ENCODE results near the gene ATXN10.

DNA sequence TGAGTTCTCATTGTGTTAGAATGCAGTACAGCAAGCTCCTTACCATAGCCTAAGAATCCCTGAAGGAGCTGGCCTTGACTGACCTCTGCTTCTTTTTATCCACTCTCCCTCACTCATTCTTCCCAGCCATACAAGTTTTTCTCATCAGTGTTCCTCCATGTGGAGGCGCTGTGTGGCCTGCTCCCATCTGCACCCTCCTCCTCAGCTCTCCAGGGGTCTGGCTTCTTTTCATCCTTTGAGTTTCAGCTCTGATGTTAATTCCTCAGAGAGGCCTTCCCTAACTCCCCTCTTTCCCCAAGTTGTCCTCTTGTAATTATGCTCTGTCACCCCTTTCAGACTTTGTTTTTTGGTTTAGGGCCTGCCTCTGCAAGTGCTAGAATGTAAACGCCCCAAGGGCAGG, 160.5 kb downstream of the ATXN10 start:
- TF ChIP-seq, protein P1, sequence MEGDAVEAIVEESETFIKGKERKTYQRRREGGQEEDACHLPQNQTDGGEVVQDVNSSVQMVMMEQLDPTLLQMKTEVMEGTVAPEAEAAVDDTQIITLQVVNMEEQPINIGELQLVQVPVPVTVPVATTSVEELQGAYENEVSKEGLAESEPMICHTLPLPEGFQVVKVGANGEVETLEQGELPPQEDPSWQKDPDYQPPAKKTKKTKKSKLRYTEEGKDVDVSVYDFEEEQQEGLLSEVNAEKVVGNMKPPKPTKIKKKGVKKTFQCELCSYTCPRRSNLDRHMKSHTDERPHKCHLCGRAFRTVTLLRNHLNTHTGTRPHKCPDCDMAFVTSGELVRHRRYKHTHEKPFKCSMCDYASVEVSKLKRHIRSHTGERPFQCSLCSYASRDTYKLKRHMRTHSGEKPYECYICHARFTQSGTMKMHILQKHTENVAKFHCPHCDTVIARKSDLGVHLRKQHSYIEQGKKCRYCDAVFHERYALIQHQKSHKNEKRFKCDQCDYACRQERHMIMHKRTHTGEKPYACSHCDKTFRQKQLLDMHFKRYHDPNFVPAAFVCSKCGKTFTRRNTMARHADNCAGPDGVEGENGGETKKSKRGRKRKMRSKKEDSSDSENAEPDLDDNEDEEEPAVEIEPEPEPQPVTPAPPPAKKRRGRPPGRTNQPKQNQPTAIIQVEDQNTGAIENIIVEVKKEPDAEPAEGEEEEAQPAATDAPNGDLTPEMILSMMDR (IDR thresholded peaks at IDR 0.05; ENCODE audit: insufficient read depth, low read length), result no peak
- no peak for TF ChIP-seq POLR2AphosphoS5 (IDR thresholded peaks at IDR 0.05; ENCODE audit: low read depth)

All from HL-60 (cell line).